Natural killer cell (primary cell): ENCODE data around the gene SMIM44. TPM values are rescaled to one million over a fixed set of nuclear protein-coding genes. Genes with fewer than 3 reads are reported as not detected.

Experiments used
- ATAC-seq, 3 donors: fragments of 150-1000 bp in 2 of 3; fragments of 200-7000 bp in 1 of 3; cut with Tn5 transposase; 1 replicate in 1 of 3; 2 replicates in 2 of 3; pipeline ENCODE4 v1.10.0; 2021; ENCODE audit warnings: mild to moderate bottlenecking in 2 of 3, moderate library complexity in 2 of 3
- DNase-seq, 2 donors: peaks; one replicate each; pipeline versions ENCODE4 v3.0.0 to v3.0.0-alpha.2; 2013 to 2021; ENCODE audit warnings: mixed read lengths in 1 of 2
- H3K27ac ChIP-seq: one replicate; pipeline ENCODE4 v1.5.1; 2013; ENCODE audit warnings: mild to moderate bottlenecking, low read length
- H3K27me3 ChIP-seq: one replicate; pipeline ENCODE4 v1.6.1; 2013; ENCODE audit warnings: low read length; ENCODE audit not compliant: control insufficient read depth, insufficient read depth
- H3K36me3 ChIP-seq: one replicate; pipeline ENCODE4 v1.6.1; 2013; ENCODE audit warnings: low read length; ENCODE audit not compliant: control insufficient read depth, insufficient read depth
- H3K4me1 ChIP-seq: one replicate; pipeline ENCODE4 v1.6.1; 2013; ENCODE audit warnings: low read length; ENCODE audit not compliant: control insufficient read depth, insufficient read depth
- H3K4me3 ChIP-seq: one replicate; pipeline ENCODE4 v1.5.1; 2013; ENCODE audit warnings: low read length
- H3K9me3 ChIP-seq: one replicate; pipeline ENCODE4 v1.6.1; 2013; ENCODE audit warnings: low read length; ENCODE audit not compliant: control insufficient read depth, insufficient read depth
- H3K27ac Mint-ChIP-seq, 2 donors: one replicate each; pipeline ENCODE4 v1.8.0; 2022; ENCODE audit warnings: mild to moderate bottlenecking in 2 of 2, mixed read lengths in 2 of 2, moderate library complexity in 1 of 2
- H3K27me3 Mint-ChIP-seq, 2 donors: one replicate each; pipeline ENCODE4 v1.8.0; 2022; ENCODE audit warnings: low read depth in 2 of 2, mixed read lengths in 2 of 2
- H3K36me3 Mint-ChIP-seq: one replicate; pipeline ENCODE4 v1.8.0; 2022; ENCODE audit warnings: mixed read lengths
- H3K4me1 Mint-ChIP-seq, 2 donors: one replicate each; pipeline ENCODE4 v1.8.0; 2022; ENCODE audit warnings: mixed read lengths in 2 of 2
- H3K4me3 Mint-ChIP-seq: one replicate; pipeline ENCODE4 v1.8.0; 2022; ENCODE audit warnings: mild to moderate bottlenecking, moderate library complexity, mixed read lengths
- H3K9me3 Mint-ChIP-seq, 2 donors: one replicate each; pipeline ENCODE4 v1.8.0; 2022; ENCODE audit warnings: mixed read lengths in 2 of 2
- WGBS: methylation state at CpG from one replicate; pipeline ENCODE4 v1.1.7; 2013; ENCODE audit warnings: missing lambda C conversion rate; ENCODE audit not compliant: insufficient coverage; 5-methylcytosine and 5-hydroxymethylcytosine counted together
- intact Hi-C: fragments of 100-400 bp; cut with micrococcal nuclease; formaldehyde crosslinking; loops from one replicate; pipeline ENCODE4 v1.14.2; 2022
- total RNA-seq, 4 donors: library from RNA; stranded (reverse); fragments of 120-200 nt in 1 of 4; gene quantifications; one replicate each; pipeline versions ENCODE4 v1.2.3 to v1.2.4, GENCODE V29; 2013 to 2022
- TF ChIP-seq, protein P1 (sequence below): fragments of 200-600 bp; IDR thresholded peaks from one replicate; pipeline ENCODE4 v1.8.0; 2022; ENCODE audit warnings: antibody characterized with exemption

Gene SMIM44
- total RNA-seq, 3 donors from 2014 or later (not counting 1 experiment from before 2014, with no cell fraction given): not detected

GRCh38 chr19:3479177-3479833 is 3.9 kb downstream of the SMIM44 start:
- TF ChIP-seq, protein P1, sequence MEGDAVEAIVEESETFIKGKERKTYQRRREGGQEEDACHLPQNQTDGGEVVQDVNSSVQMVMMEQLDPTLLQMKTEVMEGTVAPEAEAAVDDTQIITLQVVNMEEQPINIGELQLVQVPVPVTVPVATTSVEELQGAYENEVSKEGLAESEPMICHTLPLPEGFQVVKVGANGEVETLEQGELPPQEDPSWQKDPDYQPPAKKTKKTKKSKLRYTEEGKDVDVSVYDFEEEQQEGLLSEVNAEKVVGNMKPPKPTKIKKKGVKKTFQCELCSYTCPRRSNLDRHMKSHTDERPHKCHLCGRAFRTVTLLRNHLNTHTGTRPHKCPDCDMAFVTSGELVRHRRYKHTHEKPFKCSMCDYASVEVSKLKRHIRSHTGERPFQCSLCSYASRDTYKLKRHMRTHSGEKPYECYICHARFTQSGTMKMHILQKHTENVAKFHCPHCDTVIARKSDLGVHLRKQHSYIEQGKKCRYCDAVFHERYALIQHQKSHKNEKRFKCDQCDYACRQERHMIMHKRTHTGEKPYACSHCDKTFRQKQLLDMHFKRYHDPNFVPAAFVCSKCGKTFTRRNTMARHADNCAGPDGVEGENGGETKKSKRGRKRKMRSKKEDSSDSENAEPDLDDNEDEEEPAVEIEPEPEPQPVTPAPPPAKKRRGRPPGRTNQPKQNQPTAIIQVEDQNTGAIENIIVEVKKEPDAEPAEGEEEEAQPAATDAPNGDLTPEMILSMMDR: no peak
- no peaks in the 10 kb centered on the region for H3K36me3 ChIP-seq
- no peaks in the 10 kb centered on the region for H3K9me3 ChIP-seq
- H3K27ac ChIP-seq: no peak overlapping the region
- Mint-ChIP-seq H3K9me3 (no peaks in the 10 kb centered on the region), H3K27me3 (no peaks in the 10 kb centered on the region), H3K27ac (peak overlapping the region; percentile 64 to 69), H3K4me3 (peak overlapping the region; percentile 87), H3K36me3 (no peaks in the 10 kb centered on the region), H3K4me1 (peaks cover 13 to 23% of the 10 kb centered on the region in 2 donors)
- peaks cover 25% of the 10 kb centered on the region for H3K4me1 ChIP-seq
- H3K4me3 ChIP-seq: peak overlapping the region; percentile 10
- intact Hi-C loops: no loop called here
- 7% methylated on average over 7 of the region's 7 CpGs for WGBS
- H3K27me3 ChIP-seq: no peaks in the 10 kb centered on the region
- DNase-seq (peak; percentile 35 to 77), ATAC-seq (peak; percentile 78 to 81 (median 80))

GRCh38 chr19:3478409-3479176 is 4.6 kb downstream of the SMIM44 start:
- Mint-ChIP-seq H3K36me3 (no peaks in the 10 kb centered on the region), H3K4me3 (peak overlapping the region; percentile 87), H3K27ac (peak overlapping the region; percentile 64 to 69), H3K4me1 (peaks cover 13 to 23% of the 10 kb centered on the region in 2 donors), H3K27me3 (no peaks in the 10 kb centered on the region), H3K9me3 (no peaks in the 10 kb centered on the region)
- Histone ChIP-seq H3K27ac (no peak overlapping the region), H3K4me1 (peaks cover 25% of the 10 kb centered on the region), H3K9me3 (no peaks in the 10 kb centered on the region), H3K4me3 (peak overlapping the region; percentile 10), H3K36me3 (no peaks in the 10 kb centered on the region), H3K27me3 (no peaks in the 10 kb centered on the region)
- intact Hi-C loops: no loop called here
- WGBS: 8% methylated on average over 23 of the region's 27 CpGs
- TF ChIP-seq, protein P1: no peak
- ATAC-seq (peak in 2 of 3 donors; percentile 16 to 19), DNase-seq (peak in 1 of 2 donors; percentile 43)

DNA sequence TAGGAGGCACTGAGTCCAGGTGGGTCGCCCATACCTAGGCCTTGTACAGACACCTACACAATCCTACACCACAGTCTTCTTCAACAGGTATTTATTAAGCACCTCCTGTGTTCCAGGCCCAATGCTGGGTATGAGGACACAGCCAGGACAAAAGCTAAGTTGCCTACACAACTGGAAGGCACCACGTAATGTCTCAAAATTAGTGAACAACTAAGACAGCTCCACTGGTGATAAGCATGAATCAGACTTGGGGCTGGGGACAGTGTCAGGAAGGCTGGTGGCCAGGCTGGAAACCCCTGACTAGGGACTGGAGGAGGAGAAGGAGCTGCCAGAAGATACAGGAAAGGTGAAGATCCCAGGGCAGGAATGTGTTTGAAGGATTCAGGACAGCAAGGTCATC is 5.3 kb downstream of the SMIM44 start:
- WGBS: 100% methylated on average over 2 of the region's 2 CpGs
- Mint-ChIP-seq H3K27me3 (no peaks in the 10 kb centered on the region), H3K27ac (peak overlapping the region; percentile 22 to 64), H3K36me3 (no peaks in the 10 kb centered on the region), H3K4me3 (peak overlapping the region; percentile 87), H3K9me3 (no peaks in the 10 kb centered on the region), H3K4me1 (peaks cover 13 to 23% of the 10 kb centered on the region in 2 donors)
- no peak for DNase-seq
- no peaks in the 10 kb centered on the region for H3K27me3 ChIP-seq
- TF ChIP-seq, protein P1: no peak
- H3K4me1 ChIP-seq: peaks cover 25% of the 10 kb centered on the region
- H3K4me3 ChIP-seq: no peak overlapping the region
- no peak overlapping the region for H3K27ac ChIP-seq
- no peak for ATAC-seq
- no peaks in the 10 kb centered on the region for H3K9me3 ChIP-seq
- H3K36me3 ChIP-seq: no peaks in the 10 kb centered on the region
- intact Hi-C loops: no loop called here
